GM13976 (cell line): ENCODE results near the gene CPLX3.

Source experiments
- DNase-seq: peaks from one replicate; pipeline ENCODE4 v3.0.0; 2012; ENCODE audit warnings: low spot score
- in situ Hi-C: fragments of 300-500 bp; cut with MboI; formaldehyde crosslinking; loops from one replicate; pipeline ENCODE4 v1.12.0; 2022; ENCODE audit warnings: low sequenced_read_pairs, mixed read lengths, inconsistent platforms; ENCODE audit not compliant: unreplicated experiment
- TF ChIP-seq, protein P1 (sequence below): IDR thresholded peaks from 2 replicates; pipeline ENCODE4 v1.5.1; 2012; ENCODE audit warnings: borderline replicate concordance, mild to moderate bottlenecking; ENCODE audit not compliant: insufficient read depth; ENCODE audit errors: extremely low read depth, missing control alignments, control extremely low read depth

CPLX3 gene

DNA sequence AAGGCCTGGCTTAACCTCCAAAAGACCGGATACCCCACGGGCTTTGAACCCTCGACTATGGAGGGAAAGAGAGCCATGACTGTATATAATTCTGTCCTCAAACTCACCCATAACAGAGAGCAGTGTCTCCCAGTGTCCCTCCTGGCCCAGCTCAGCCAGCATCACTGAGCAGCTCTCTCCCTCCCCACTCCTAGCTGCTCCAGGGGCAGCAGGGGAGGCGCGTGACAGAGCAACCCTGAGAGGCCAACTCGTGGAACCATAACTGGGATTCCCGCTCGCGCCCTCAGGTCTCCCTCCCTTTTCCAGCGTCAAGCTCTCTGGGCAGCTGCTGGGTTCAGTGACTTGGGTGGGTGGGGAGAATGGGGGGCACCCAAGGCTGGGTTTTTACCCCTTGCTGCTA is 561 bp upstream of the CPLX3 start:
- no peak for DNase-seq
- TF ChIP-seq, protein P1, sequence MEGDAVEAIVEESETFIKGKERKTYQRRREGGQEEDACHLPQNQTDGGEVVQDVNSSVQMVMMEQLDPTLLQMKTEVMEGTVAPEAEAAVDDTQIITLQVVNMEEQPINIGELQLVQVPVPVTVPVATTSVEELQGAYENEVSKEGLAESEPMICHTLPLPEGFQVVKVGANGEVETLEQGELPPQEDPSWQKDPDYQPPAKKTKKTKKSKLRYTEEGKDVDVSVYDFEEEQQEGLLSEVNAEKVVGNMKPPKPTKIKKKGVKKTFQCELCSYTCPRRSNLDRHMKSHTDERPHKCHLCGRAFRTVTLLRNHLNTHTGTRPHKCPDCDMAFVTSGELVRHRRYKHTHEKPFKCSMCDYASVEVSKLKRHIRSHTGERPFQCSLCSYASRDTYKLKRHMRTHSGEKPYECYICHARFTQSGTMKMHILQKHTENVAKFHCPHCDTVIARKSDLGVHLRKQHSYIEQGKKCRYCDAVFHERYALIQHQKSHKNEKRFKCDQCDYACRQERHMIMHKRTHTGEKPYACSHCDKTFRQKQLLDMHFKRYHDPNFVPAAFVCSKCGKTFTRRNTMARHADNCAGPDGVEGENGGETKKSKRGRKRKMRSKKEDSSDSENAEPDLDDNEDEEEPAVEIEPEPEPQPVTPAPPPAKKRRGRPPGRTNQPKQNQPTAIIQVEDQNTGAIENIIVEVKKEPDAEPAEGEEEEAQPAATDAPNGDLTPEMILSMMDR = no peak
- in situ Hi-C loops = no loop called here

DNA sequence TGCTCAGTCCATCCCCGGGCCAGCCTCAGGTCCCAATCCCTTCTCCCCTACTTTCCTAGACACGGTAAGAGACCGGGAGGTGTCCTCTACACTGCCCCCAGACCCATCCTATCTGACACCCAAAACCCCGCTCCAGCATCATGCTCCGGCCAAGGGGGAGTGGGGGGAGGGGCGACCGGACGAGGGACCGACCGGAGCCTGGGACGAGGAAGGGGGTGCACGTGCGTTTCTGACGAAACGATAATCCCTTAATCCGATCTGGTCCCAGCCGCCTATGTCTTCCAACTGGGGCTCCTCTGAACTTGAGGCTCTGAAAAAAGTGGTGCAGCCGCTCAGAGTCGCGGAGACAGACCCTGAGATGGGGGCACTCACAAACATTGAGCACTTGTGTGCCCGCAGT is 494 bp downstream of the CPLX3 start:
- TF ChIP-seq, protein P1 = no peak
- no peak for DNase-seq
- in situ Hi-C loops = no loop called here

DNA sequence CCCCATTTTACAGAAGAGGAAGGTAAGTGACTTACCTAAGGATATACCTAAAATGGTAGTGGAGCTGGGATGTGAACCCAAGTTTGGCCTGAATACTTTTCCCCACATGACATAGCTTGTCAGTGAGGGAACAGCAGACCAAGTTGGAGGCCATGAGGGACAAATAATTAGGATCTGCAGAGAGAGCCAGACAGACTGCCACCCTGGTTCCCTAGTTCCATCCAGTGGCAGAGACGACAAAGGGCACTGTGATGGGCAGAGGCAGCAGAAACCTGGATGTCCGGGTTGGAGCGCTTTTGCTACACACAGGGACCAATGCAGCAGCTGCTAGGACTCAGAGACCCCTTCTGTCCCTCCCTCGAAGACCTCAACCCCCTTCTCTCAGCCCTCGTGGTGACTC is 1.2 kb downstream of the CPLX3 start:
- in situ Hi-C loops = no loop called here
- TF ChIP-seq, protein P1 = no peak
- no peak for DNase-seq

DNA sequence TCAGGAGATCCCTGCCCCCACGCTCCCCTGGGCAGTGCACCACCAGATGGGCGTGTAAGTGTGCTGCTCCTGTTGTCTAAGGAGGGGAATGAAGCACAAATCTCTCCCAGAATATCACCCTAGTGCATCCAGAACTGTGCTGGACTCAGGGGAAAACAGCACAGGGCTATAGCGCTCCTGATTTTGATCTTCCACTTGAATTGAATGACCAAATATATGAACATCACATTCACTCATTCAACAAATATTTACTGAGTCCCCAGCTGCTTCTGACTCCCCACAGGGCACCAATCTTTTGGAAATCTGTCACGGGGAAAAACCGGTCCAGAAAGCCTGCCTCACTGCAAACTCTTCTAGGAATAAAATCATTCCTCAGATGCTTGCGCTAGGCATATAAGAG is 2.4 kb downstream of the CPLX3 start:
- in situ Hi-C loops = no loop called here
- TF ChIP-seq, protein P1 = no peak

DNA sequence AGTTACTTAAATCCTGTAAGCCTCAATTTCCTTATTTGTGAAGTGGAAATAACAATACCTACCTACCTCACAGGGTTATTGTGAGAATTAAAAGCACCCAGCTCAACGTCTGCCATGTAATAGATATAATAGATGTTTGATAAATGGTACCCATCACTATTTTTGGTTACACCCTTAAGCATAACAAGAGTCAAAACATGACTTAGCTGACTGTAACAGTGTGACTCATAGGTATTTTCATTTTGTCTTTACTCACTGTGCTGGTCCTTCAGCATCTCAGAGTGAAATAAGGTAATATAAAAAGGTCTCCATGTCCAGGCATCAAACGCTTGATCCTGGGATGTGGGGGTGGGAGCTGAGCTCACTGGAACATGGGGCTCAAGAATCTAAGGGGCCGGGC is 3.1 kb downstream of the CPLX3 start:
- DNase-seq = no peak
- in situ Hi-C loops = no loop called here
- TF ChIP-seq, protein P1 = no peak

More for the DNA sequence above, 2.4 kb downstream of the CPLX3 start:
- DNase-seq = no peak

DNA sequence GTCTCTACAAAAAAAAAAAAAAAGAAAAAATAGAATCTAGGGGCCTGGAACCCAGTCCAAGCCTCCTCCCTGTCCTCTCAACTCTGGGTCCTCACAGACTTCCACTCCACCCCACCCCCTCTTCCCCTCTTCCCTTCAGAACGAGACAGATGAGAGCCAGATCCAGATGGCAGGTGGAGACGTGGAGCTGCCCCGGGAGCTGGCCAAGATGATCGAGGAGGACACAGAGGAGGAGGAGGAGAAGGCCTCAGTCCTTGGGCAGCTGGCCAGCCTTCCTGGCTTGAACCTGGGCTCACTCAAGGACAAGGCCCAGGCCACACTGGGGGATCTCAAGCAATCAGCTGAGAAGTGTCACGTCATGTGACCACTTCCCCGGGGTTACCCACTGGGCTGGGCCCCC is 3.6 kb downstream of the CPLX3 start:
- in situ Hi-C loops = no loop called here
- DNase-seq = no peak
- TF ChIP-seq, protein P1 = no peak

DNA sequence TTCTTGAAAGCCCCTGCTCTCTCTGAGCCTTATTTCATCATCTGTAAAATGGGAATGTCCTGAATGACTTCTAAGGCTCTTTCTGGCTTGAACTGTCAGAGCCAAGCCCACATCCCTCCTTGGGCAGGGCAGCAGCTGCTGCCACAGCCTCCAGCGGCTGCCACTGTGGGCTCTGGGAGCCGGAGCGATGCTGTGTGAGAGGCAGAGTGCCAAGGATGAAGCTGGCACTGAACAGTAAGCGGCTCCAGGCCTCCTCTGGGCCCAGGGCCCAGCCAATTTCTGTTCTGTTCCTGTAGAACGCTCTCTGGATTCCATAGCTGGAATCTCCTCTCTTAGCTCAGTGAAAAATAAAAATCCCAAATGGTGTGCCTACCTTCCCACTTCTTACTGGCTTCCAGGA is 4.4 kb downstream of the CPLX3 start:
- no peak for DNase-seq
- TF ChIP-seq, protein P1 = no peak
- in situ Hi-C loops = no loop called here
